OCI-LY1 (cell line): ENCODE measurements around the gene FAM83D.

ENCODE experiments used
- H2AFZ ChIP-seq: fragments of 200-600 bp; sonication (generic), shearing (Covaris generic); 2 replicates; pipeline ENCODE4 v1.6.0; 2014; ENCODE audit warnings: antibody characterized with exemption, mild to moderate bottlenecking, low read length
- H3F3A ChIP-seq: fragments of 200-600 bp; sonication (generic), shearing (Covaris generic); 2 replicates; pipeline ENCODE4 v1.6.0; 2014; ENCODE audit warnings: mild to moderate bottlenecking, antibody characterized with exemption, low read length, moderate library complexity; ENCODE audit not compliant: insufficient read depth
- H3K27ac ChIP-seq: fragments of 200-600 bp; sonication (generic); 2 replicates; pipeline ENCODE4 v1.5.1; 2014; ENCODE audit warnings: low read length, mixed run types, mild to moderate bottlenecking, low read depth; ENCODE audit not compliant: poor library complexity, severe bottlenecking
- H3K27me3 ChIP-seq: fragments of 200-600 bp; sonication (generic); 2 replicates; pipeline ENCODE4 v1.6.0; 2014; ENCODE audit warnings: antibody characterized with exemption, mild to moderate bottlenecking, low read length, moderate library complexity; ENCODE audit not compliant: insufficient read depth
- H3K36me3 ChIP-seq: fragments of 200-600 bp; sonication (generic); 2 replicates; pipeline ENCODE4 v1.6.1; 2014; ENCODE audit warnings: mild to moderate bottlenecking, antibody characterized with exemption, low read length, moderate library complexity, mixed read lengths; ENCODE audit not compliant: insufficient read depth
- H3K4me1 ChIP-seq: fragments of 200-600 bp; sonication (generic); 2 replicates; pipeline ENCODE4 v1.5.1; 2014; ENCODE audit warnings: mild to moderate bottlenecking, low read length, moderate library complexity; ENCODE audit not compliant: insufficient read depth, severe bottlenecking
- H3K4me2 ChIP-seq: fragments of 200-600 bp; sonication (generic), shearing (Covaris generic); 2 replicates; pipeline ENCODE4 v1.6.1; 2014; ENCODE audit warnings: low read length
- H3K4me3 ChIP-seq: fragments of 200-600 bp; sonication (generic); 2 replicates; pipeline ENCODE4 v1.5.1; 2014; ENCODE audit warnings: low read length, low read depth, mild to moderate bottlenecking, mixed read lengths; ENCODE audit not compliant: poor library complexity, severe bottlenecking
- H3K79me2 ChIP-seq: fragments of 200-600 bp; shearing (Covaris generic); 2 replicates; pipeline ENCODE4 v1.6.1; 2016; ENCODE audit warnings: mixed run types, low read length, mixed read lengths; ENCODE audit not compliant: insufficient read depth
- H3K9ac ChIP-seq: fragments of 200-600 bp; sonication (generic), shearing (Covaris generic); 2 replicates; pipeline ENCODE4 v1.6.1; 2014; ENCODE audit warnings: mild to moderate bottlenecking, low read length, mixed read lengths
- H3K9me2 ChIP-seq: fragments of 200-600 bp; sonication (generic), shearing (Covaris generic); 2 replicates; pipeline ENCODE4 v1.6.1; 2014; ENCODE audit warnings: low read depth, mild to moderate bottlenecking, low read length, mixed read lengths
- H3K9me3 ChIP-seq: fragments of 200-600 bp; shearing (Covaris generic); 2 replicates; pipeline ENCODE4 v1.6.1; 2014; ENCODE audit warnings: low read length, mixed read lengths
- H4K20me1 ChIP-seq: fragments of 200-600 bp; sonication (generic), shearing (Covaris generic); 2 replicates; pipeline ENCODE4 v1.6.0; 2016; ENCODE audit warnings: mild to moderate bottlenecking, low read length; ENCODE audit not compliant: insufficient read depth
- EZH2 ChIP-seq: fragments of 200-600 bp; sonication (generic), shearing (Covaris generic); IDR thresholded peaks from 2 replicates; pipeline ENCODE4 v1.8.0; 2017; ENCODE audit warnings: borderline replicate concordance, mixed run types, mild to moderate bottlenecking, antibody characterized with exemption, low read length, moderate library complexity, mixed read lengths
- TF ChIP-seq, protein P1 (sequence below): fragments of 200-600 bp; sonication (generic), shearing (Covaris generic); IDR thresholded peaks from 2 replicates; pipeline ENCODE4 v1.5.1; 2017; ENCODE audit warnings: mild to moderate bottlenecking, antibody characterized with exemption, low read length, moderate library complexity, mixed read lengths

Gene FAM83D

DNA sequence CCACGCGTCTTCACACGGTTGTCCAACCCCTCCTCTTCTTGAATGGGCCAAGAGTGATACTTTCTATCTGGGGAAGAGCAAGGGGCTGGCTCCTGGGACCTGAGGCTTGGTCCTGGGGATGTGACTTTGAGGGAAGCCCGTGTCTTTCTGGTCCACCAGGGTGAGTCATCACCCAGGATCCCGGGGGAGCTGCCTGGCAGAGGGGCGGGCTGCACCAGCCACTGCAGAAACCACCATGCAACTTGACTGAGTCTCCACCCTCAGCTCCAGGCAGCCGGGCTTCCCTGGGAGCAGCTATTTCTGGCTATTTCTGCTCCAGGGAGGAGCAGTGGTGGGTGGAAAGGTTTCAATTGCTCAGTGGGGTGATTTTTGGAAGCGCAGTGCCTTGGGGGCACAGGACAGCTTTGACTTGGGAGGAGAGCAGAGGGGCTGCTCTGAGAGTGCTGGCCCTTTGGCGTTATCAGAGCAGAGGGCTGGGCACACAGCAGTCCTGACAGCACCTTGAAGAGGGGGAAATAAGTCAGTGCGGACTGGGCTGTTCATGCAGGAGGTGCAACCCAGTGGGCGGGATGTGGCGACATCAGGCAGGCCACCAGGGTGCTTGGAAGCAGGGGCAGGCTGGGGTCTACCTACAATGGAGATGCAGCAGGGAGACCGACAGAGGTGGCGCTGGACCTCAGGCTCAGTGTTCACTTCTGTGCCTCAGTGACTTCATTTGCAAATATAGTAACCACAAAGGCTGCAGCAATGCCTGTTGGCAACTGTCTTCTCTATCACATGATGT lies 45.1 kb upstream of the FAM83D start:
- Histone ChIP-seq H3K27me3 (no peaks in the 10 kb centered on the region), H3K27ac (peak overlapping the region; percentile 100), H4K20me1 (no peaks in the 10 kb centered on the region), H2AFZ (no peak overlapping the region), H3K4me3 (peak overlapping the region; percentile 34), H3K9me2 (no peaks in the 10 kb centered on the region), H3F3A (no peaks in the 10 kb centered on the region), H3K36me3 (no peaks in the 10 kb centered on the region; the same call in 1 of the 2 replicates), H3K79me2 (peaks cover 25% of the 10 kb centered on the region), H3K4me1 (peaks cover 86% of the 10 kb centered on the region), H3K4me2 (peak overlapping the region; percentile 86), H3K9me3 (no peaks in the 10 kb centered on the region), H3K9ac (peak overlapping the region; percentile 84)
- TF ChIP-seq, protein P1, sequence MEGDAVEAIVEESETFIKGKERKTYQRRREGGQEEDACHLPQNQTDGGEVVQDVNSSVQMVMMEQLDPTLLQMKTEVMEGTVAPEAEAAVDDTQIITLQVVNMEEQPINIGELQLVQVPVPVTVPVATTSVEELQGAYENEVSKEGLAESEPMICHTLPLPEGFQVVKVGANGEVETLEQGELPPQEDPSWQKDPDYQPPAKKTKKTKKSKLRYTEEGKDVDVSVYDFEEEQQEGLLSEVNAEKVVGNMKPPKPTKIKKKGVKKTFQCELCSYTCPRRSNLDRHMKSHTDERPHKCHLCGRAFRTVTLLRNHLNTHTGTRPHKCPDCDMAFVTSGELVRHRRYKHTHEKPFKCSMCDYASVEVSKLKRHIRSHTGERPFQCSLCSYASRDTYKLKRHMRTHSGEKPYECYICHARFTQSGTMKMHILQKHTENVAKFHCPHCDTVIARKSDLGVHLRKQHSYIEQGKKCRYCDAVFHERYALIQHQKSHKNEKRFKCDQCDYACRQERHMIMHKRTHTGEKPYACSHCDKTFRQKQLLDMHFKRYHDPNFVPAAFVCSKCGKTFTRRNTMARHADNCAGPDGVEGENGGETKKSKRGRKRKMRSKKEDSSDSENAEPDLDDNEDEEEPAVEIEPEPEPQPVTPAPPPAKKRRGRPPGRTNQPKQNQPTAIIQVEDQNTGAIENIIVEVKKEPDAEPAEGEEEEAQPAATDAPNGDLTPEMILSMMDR = peak; percentile 52; the same call in 1 of the 2 replicates
- TF ChIP-seq EZH2 = no peak

DNA sequence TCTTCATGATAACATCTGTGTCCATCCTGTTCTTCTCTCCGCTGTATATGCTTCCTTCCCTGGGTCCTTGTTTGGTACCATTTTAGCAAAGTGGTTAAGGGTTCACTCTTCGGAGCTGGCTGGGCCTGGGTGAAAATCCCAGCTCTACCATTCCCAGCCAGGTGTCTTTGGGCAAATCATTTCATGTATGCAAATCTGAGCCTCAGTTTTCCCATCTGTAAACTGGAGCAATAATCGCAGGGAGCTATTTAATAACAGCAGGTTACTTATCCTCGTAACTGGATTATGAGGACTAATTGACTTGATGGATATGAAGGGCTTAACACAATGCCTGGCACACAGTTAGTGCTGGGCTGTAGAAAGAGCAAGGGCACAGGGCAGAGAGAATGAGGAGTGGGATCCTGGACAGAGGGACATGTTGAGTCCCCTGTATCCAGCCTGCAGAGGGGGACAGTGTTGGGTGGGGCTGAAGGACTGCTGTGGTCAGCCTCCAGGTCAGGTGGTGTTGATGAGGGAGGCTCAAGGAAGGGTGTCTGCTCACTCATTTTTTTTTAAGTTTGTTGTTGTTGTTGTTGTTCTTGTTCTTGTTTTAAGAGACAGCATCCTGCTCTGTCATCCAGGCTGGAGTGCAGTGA lies 44.3 kb upstream of the FAM83D start:
- Histone ChIP-seq H3K4me3 (peak overlapping the region; percentile 34), H3K79me2 (peaks cover 19% of the 10 kb centered on the region)

DNA sequence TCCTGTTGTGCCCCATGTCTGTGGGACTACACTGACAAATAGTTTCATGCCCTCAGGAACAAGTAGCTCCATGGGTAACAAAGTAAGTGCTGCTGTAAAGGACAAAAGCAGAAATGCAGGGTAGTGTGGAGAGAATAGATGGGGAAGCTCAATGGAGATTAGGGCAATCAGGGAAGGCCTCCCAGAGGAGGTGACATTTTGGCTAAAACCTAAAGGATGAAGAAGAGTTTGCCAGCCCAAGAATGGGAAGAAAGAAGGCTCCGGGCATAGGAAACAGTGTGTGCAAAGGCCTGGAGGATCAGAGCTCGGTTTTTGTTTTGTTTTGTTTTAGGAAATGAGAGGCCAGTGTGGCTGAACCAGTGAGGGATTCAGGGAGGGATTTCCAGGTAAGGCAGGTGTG lies 43.6 kb upstream of the FAM83D start:
- peaks cover 15% of the 10 kb centered on the region for H3K79me2 ChIP-seq

More for the DNA sequence above, 44.3 kb upstream of the FAM83D start:
- Histone ChIP-seq H2AFZ (no peak overlapping the region), H3F3A (no peaks in the 10 kb centered on the region), H3K27ac (peak overlapping the region; percentile 100), H3K36me3 (no peaks in the 10 kb centered on the region; the same call in 1 of the 2 replicates), H3K9me3 (no peaks in the 10 kb centered on the region), H3K4me2 (peak overlapping the region; percentile 86), H4K20me1 (no peaks in the 10 kb centered on the region), H3K27me3 (no peaks in the 10 kb centered on the region), H3K4me1 (peaks cover 78% of the 10 kb centered on the region), H3K9ac (peak overlapping the region; percentile 84), H3K9me2 (no peaks in the 10 kb centered on the region)
- no peak for TF ChIP-seq EZH2
- TF ChIP-seq, protein P1 = no peak

More for the DNA sequence above, 43.6 kb upstream of the FAM83D start:
- H3K27me3 ChIP-seq = no peaks in the 10 kb centered on the region
- H4K20me1 ChIP-seq = no peaks in the 10 kb centered on the region
- peak overlapping the region; percentile 84 for H3K9ac ChIP-seq
- peaks cover 4% of the 10 kb centered on the region; the same call in 1 of the 2 replicates for H3K36me3 ChIP-seq
- H3K9me2 ChIP-seq = no peaks in the 10 kb centered on the region
- no peak for TF ChIP-seq EZH2
- TF ChIP-seq, protein P1 = no peak
- no peaks in the 10 kb centered on the region for H3F3A ChIP-seq
- peak overlapping the region; percentile 100 for H3K27ac ChIP-seq
- H3K4me2 ChIP-seq = peak overlapping the region; percentile 86
- H3K9me3 ChIP-seq = no peaks in the 10 kb centered on the region
- H3K4me3 ChIP-seq = peak overlapping the region; percentile 57
- no peak overlapping the region for H2AFZ ChIP-seq
- peaks cover 71% of the 10 kb centered on the region for H3K4me1 ChIP-seq
